C1 segment of cervical spinal cord (tissue), 14 donors: ENCODE results near the gene ACADVL.

Experiments used
- DNase-seq, 14 donors: peaks; one replicate each; lab custom pipeline; 2025; lab: John Stamatoyannopoulos, UW

The ACADVL gene

GRCh38 chr17:7191069-7191468 is 28.7 kb upstream of the ACADVL start:
- no peak for DNase-seq

DNA sequence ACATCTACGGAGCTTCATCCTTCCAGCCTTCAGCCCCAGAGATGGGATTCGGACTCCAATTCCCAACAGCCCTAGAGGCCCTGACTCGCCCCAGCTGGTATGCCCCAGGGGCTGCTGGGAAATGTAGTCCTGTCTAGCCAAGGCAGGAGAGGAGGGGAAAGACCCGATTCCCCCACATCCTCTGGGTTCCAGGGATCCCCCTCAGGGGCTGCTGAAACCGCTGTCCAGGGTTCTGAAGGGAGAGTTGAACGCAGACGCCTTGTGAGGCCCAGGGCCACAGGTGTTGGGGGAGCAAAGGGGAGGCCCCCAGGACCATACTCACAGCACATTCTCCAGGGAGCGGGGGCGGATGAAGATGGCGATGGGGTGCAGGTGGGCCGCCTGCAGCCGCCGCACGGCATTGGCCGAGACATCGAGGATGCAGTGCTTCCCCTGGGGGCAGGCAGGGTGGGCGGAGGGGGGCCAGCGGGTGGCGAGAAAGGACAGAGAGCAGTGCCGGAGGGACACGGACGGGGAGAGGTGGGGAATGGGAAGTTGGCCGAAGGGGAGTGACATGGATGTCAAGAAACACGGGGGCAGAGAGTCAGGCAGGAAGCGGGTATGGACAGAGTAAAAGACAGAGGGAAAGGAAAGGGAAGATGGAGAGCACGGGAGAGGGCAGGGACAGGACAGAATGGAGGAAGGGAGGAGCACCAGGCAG is 28.0 kb upstream of the ACADVL start:
- DNase-seq, result peak in 6 of 14 donors; percentile 2 to 77 (median 21)

DNA sequence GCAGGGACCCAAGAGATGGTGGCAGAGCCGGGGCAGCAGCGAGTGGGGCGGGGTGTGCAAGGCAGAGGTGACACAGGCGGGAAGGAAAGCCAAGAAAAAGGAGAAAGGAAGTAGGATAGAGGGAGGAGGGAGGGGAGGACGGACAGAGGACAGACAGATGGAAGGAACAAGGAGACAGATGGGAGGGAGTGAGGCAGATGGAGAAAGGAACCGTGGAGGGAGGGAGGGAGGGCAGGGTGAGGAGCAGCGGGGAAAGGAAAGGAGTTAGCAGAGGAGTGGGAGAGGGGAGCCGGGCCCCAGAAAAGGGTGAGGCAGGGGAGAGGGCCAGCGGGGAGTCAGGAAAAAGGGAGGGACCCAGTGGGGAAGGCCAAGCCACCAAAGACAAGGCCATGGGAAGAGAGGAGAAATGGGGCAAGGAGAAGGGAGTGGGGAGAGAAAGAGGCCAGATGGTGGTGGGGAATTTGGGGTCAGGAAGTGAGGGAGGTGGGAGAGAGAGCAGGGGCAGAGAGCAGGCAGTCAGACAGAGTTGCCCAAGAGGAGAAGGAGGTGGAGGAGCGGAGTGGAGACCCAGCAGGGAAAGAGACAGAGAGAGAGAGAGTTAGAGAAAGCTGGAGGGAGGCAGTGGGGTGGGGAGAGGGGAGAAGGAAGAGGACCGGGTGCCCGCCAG is 27.3 kb upstream of the ACADVL start:
- DNase-seq, result peak in 1 of 14 donors; percentile 52

DNA sequence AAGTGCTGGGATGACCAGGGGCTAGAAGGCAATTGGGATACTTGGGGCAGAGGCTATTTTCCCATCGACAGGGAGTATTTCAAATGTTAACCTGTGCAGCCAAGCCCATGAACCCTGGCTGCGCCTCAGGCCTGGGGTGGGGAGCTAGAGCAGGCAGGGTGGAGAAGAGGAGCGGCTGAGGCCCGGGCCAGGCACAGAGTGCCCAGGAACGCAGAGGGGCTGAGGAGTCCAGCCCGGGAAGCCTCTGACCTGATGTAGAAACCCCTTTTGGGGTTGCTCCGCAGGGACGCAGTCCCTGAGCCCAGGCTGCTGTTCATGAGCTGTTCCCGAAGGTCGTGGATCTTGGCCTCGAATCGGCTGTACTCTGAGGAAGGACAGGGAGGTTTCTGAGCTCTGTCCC is 23.8 kb upstream of the ACADVL start:
- DNase-seq, result no peak

GRCh38 chr17:7196651-7197401 is 22.9 kb upstream of the ACADVL start:
- no peak for DNase-seq

GRCh38 chr17:7203391-7203790 is 16.3 kb upstream of the ACADVL start:
- no peak for DNase-seq

DNA sequence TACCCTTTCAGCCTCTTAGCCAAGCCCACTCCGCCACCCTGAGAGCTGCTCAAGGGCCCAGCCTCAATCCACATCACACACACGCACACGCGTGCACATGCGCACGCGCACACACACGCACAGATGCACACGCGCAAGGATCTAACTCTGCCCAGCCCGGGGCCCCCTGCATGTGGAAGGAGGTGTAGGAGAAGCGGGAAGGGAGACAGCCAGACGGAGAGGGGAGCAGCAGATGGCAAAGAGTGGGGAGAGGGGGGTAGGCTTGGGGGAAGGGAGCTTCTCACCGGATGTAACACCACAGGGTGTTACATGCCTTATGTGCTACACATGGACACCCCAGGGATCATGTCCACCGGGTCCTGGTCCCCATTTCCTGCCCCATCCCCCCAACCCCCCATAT is 15.4 kb upstream of the ACADVL start:
- DNase-seq, result peak in 1 of 14 donors; percentile 71

DNA sequence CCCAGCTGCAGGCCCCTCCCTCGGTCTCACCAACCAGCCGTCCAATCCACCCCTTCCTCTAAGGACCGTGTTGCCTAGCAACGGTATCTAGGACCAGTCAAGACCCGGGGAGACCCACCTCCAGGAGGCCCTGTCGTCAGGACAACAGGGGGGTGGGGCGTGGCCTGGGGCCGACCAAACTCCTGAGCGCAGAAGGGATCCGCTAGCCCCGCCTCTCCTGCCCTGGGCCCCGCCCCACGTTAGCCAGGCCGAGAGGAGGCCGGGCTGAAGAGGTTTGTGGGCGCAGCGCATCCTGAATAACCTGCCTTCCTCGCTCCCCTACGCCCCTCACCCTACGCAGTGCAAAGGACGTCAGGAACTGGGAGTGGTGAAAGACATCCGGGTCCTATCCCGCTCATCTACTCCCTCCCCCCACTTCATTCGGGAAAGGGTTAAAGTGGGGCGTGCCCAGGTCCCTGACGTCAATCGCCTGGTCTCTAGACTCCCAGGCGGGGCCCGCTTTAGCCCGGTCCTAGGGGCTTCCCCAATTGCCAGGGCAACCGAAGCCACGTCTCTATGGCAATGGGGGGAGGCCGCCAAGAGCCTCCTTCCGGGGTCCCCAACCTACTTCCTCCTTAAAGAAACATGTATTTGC is 14.8 kb upstream of the ACADVL start:
- peak; percentile 12 to 95 (median 76) for DNase-seq

- DNase-seq, result no peak
Observed at GRCh38 chr17:7205561-7205960, 14.2 kb upstream of the ACADVL start.

DNA sequence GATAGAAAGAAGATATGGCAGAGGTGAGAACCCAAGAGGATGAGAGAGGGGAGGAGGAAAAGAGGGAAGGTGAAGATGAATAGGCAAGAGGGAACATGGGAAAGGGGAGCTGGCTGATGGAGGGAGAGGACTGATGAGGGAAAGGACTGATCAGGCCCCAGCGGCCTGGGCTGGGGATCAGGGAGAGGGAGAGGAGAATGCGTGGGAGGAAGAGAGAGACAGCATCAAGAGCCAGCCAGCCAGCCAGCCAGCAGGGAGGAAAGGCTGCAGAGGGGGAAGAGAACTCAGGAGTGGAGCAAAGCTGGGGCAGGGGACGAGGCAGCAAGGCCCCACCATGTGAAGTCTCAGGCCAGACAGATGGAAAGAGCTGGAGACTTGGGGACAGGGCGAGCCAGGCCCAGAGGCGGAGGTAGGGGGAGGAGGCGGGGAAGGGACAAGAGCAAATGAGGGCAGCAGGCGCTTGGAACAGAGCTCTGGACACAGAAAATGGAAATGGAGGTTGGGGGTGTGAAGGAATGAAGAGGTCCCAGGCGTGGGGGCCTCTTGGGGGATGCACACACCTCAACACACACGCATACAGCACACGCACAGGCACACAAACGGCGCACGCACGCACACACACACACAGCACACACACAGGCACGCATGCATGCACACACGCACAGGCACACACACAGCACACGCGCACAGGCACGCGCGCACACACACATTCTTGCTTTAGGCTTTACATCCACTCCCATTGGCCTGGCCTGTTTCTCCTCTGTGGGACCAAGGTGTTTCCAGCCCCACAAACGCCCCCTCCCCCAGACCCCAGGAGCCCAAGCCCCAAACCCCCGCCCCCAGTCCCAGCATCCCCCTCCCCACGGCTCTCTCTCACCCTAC is 12.4 kb upstream of the ACADVL start:
- peak in 1 of 14 donors; percentile 56 for DNase-seq

DNA sequence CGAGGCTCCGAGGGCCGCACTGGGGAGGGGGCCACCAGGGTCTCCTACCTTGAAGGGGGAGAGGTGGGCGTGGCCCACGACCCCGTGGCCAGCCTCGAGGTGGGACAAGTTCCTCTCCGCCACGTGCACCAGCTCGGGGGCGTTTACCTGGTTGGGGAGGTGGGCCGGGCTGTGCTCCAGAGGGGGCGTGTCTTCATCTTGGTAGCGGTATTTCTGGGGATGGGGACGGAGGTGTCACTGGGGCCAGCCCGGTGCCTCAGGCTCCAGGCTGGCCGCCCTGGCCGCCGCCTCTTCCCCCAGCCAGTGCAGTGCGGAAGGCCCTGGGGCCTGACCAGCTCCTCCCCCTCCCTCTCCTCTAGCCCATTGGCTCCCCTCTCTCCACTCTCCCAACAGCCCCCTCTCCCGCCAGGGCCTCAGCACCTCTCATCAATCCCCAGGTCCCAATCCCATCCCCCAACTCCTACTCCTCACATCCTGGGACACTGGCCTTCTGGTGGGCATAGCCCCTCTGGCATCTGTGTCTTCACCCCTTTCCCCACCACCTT is 11.6 kb upstream of the ACADVL start:
- peak in 1 of 14 donors; percentile 33 for DNase-seq

- DNase-seq, result no peak
Observed at GRCh38 chr17:7208754-7209460, 10.8 kb upstream of the ACADVL start.

DNA sequence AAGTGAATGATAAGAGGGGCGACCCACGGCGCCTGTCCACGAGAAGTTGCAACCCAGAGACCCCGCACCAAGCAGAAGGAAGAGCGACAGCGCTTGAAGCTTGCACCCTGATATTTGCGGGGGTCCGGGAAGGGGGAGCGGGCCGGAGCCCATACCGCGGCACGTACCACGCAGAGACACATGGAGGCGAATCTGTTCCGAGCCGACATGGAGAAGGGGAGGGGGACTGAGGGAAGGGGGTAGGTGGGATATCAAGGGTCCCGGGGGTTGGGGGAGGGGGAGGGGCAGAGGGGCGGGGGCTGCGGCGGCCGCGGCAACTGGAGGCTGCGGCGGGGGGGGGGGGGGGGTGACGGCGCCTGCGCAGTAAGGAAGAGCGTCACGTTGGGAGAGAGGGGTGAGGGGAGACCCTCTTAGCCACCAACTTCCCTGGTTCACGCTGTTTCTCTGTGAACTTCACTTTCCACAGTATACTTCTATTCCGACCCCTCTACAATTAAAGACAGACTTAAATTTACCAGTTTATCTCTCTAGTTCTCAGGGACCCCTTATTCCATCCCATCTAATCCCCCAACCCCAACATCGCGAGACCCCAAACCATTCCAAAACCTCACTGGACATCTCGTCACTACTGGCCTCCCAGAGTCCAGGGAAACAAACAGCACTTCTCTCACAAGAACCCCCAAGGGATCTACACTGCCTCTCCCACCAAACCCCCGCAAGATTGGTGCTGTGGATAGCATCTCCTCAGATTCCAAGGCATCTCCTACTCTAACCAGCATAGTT is 8.1 kb upstream of the ACADVL start:
- peak in 1 of 14 donors; percentile 16 for DNase-seq

DNA sequence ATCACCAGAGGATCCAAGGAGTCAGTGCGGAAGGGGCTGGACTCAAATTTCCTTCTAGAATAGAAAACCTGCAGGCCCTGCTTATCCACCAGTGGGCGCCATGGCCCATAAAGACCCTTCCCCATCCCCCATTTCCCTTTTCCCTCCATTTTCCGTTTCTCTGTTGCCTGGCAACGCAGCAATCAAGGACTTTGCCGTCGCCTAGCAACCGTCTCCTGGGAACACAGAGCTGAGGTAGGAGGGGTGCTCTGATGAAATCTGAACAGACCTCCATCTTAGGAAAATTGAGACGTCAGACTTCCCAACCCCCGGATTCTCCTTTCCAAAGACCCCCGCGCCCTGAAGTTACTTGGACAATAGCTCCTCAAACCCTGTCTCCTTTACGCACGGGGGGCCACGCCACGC is 5.8 kb upstream of the ACADVL start:
- peak in 5 of 14 donors; percentile 49 to 80 (median 62) for DNase-seq

DNA sequence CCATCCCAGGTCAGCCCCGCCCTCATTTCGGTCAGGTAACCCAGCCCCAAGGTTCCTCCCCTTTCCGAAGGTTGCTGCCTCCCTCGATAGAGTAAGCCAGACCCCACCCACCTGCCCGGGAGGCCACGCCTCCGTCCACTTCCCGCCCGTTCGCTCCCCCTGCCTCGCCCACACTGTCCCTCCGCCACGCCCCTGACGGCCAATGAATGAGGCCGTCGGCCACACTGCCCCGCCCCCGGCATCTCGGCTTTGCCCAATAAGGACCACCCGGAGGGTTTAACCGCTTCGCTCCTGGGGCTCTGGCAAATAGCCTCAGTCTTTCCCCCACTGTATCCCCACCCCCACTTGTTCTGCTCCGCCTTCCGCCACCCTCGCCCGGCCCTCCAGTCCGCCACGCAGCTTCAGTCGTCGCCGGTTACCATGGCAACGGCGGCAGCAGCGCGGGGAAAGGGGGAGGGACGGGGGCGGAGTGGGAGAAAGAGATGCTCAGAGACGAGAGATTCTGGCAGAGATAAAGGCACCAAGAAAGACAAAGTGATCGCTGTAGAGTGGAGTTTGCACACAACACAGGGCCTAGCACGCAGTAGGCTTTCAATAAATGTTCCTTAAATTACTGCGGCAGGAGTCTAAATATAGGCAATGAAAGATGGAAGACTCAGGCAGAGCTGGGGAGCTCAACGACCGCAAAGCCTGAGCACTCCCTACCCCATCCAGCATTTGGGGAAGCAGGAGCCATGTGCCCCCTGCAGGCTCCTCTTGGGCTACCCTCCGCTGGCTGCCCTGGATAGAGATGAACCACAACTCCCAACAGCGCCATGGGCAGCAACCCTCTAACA is 5.2 kb upstream of the ACADVL start:
- peak; percentile 66 to 97 (median 92) for DNase-seq

DNA sequence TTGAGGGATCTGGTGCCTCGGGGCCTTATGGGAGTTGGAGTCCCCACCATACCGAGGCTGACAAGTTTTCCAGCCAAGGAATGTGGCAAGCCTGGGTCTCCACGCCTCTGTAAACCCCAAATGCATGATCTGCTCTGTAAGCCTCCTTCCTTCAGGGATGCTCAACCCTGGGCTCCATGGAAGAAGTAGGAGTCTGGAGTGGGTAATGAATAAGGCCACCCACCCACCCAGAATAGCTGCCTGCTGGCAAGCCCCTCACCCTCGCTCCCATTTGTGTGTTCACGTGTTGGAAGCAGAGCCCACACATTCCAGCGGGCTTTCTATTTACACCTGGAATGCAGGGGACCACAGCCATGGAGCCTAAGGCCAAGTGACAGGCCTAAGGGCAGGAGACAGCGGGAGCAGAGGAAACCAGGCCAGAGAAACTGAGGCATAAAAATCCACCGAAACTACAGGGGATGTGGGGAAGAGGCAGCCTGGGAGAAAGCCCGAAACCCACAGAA is 4.6 kb upstream of the ACADVL start:
- no peak for DNase-seq

DNA sequence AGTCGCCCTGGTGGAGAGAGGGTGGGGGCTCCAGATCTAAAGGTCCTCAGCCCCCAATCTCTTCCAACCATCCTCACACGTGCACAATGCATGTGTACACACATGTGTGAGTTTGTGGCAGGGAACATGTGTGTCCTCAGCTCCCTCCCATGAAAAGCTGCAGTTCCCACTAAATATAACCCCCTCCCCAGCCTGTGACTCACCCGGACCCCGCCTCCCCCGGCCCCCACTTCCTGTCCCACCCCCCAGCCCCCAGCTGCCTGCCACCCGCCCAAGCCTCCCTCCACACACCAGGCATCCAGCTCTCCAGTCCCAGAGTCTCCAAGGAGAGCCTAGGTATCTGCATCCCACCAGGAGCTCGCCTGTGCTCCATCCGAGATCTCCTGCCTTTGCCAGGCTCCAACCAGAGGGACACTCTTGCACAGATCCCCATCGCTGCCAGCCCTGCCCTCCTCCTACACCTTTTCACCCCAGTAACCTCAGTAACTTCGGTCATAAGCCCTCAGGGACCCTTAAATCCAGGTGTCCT is 4.0 kb upstream of the ACADVL start:
- no peak for DNase-seq
